ENCODE results near the gene SULF2.

The SULF2 gene

GRCh38 chr20:47667531-47668312, 117.6 kb downstream of the SULF2 start:
- no peak for DNase-seq

- no peak for DNase-seq
Measured at GRCh38 chr20:47667086-47667485, 118.2 kb downstream of the SULF2 start.

GRCh38 chr20:47666304-47666703, 119.0 kb downstream of the SULF2 start:
- no peak for DNase-seq

- no peak for DNase-seq
Measured at GRCh38 chr20:47665221-47665991, 119.9 kb downstream of the SULF2 start.

GRCh38 chr20:47664744-47665143, 120.5 kb downstream of the SULF2 start:
- no peak for DNase-seq

- DNase-seq, result no peak
Measured at GRCh38 chr20:47664068-47664437, 121.2 kb downstream of the SULF2 start.

GRCh38 chr20:47663354-47664067, 121.8 kb downstream of the SULF2 start:
- DNase-seq, result peak; percentile 76

GRCh38 chr20:47662483-47663353, 122.6 kb downstream of the SULF2 start:
- DNase-seq, result no peak

- DNase-seq, result no peak
Measured at GRCh38 chr20:47661714-47662113, 123.6 kb downstream of the SULF2 start.

GRCh38 chr20:47660983-47661700, 124.1 kb downstream of the SULF2 start:
- DNase-seq, result no peak

GRCh38 chr20:47660602-47660905, 124.7 kb downstream of the SULF2 start:
- DNase-seq, result no peak

GRCh38 chr20:47659904-47660601, 125.2 kb downstream of the SULF2 start:
- DNase-seq, result no peak

GRCh38 chr20:47656318-47656717, 129.0 kb downstream of the SULF2 start:
- DNase-seq, result no peak

GRCh38 chr20:47655635-47656034, 129.6 kb downstream of the SULF2 start:
- no peak for DNase-seq

- DNase-seq, result no peak
Measured at GRCh38 chr20:47654370-47654769, 130.9 kb downstream of the SULF2 start.

GRCh38 chr20:47653869-47654268, 131.4 kb downstream of the SULF2 start:
- DNase-seq, result no peak

- no peak for DNase-seq
Measured at GRCh38 chr20:47652794-47653193, 132.5 kb downstream of the SULF2 start.

- no peak for DNase-seq
Measured at GRCh38 chr20:47652301-47652700, 133.0 kb downstream of the SULF2 start.

- DNase-seq, result no peak
Measured at GRCh38 chr20:47648943-47649342, 136.3 kb downstream of the SULF2 start.

- no peak for DNase-seq
Measured at GRCh38 chr20:47647994-47648393, 137.3 kb downstream of the SULF2 start.

GRCh38 chr20:47645632-47646031, 139.6 kb downstream of the SULF2 start:
- DNase-seq, result no peak

- DNase-seq, result no peak
Measured at GRCh38 chr20:47642624-47643023, 142.7 kb downstream of the SULF2 start.

All from NCI-H2171 treated with DMSO at 0.1 percent for 48 hours (cell line).